IMR-90 (cell line): ENCODE results near the gene HEBP1. TPM values are rescaled to one million over a fixed set of nuclear protein-coding genes. Genes with fewer than 3 reads are reported as not detected.

Source experiments
- ATAC-seq: fragments of 200-7000 bp; cut with Tn5 transposase; 2 replicates; pipeline ENCODE4 v1.9.1; 2020; ENCODE audit warnings: low read depth, mild to moderate bottlenecking, moderate library complexity
- BruUV-seq: library from RNA; stranded (reverse); fragments of 400-500 nt; replicated peaks from 2 replicates; lab custom pipeline; 2021; lab: Mats Ljungman, UMichigan
- CTCF ChIA-PET: fragments of 300-600 bp; formaldehyde crosslinking; extraction: SDS; loops from one replicate; lab custom pipeline; 2021; ENCODE audit warnings: antibody characterized with exemption; lab: Yijun Ruan, JAX
- POLR2A ChIA-PET: fragments of 300-600 bp; sonication (Branson Sonifier 250); formaldehyde crosslinking; loops from one replicate; lab custom pipeline; 2022; ENCODE audit warnings: antibody characterized with exemption; ENCODE audit not compliant: unreplicated experiment; lab: Charles Lee
- DNase-seq: peaks from one replicate; pipeline ENCODE4 v3.0.0; 2013
- H2AFZ ChIP-seq: replicated peaks from 2 replicates; pipeline ENCODE3; 2013; ENCODE audit warnings: low read length, mild to moderate bottlenecking; ENCODE audit not compliant: poor library complexity
- H2AK5ac ChIP-seq: 2 replicates; pipeline ENCODE4 v1.6.1; 2013; ENCODE audit warnings: low read depth, low read length, inconsistent platforms
- H2AK9ac ChIP-seq: replicated peaks from 2 replicates; pipeline ENCODE3; 2013; ENCODE audit warnings: mild to moderate bottlenecking, low read depth, low read length, moderate library complexity; ENCODE audit not compliant: poor library complexity
- H2BK120ac ChIP-seq: 2 replicates; pipeline ENCODE4 v1.6.1; 2013; ENCODE audit warnings: low read depth, low read length, inconsistent platforms
- H2BK15ac ChIP-seq: 3 replicates; pipeline ENCODE4 v1.6.1; 2013; ENCODE audit warnings: low read depth, low read length, inconsistent platforms
- H2BK20ac ChIP-seq: 2 replicates; pipeline ENCODE4 v1.6.1; 2013; ENCODE audit warnings: low read depth, mild to moderate bottlenecking, inconsistent platforms, low read length, moderate library complexity
- H2BK5ac ChIP-seq: 2 replicates; pipeline ENCODE4 v1.6.1; 2013; ENCODE audit warnings: mild to moderate bottlenecking, low read depth, low read length, inconsistent platforms; ENCODE audit not compliant: poor library complexity, severe bottlenecking
- H3K14ac ChIP-seq: replicated peaks from 2 replicates; pipeline ENCODE4 v1.6.1; 2013; ENCODE audit warnings: low read depth, low read length, inconsistent platforms
- H3K18ac ChIP-seq: 2 replicates; pipeline ENCODE4 v1.6.1; 2013; ENCODE audit warnings: low read depth, low read length, control low read depth
- H3K23ac ChIP-seq: 2 replicates; pipeline ENCODE4 v1.6.1; 2013; ENCODE audit warnings: low read depth, low read length, inconsistent platforms
- H3K27ac ChIP-seq: 2 replicates; pipeline ENCODE4 v1.5.1; 2013; ENCODE audit warnings: mild to moderate bottlenecking, control low read depth, low read length; ENCODE audit not compliant: insufficient read depth
- H3K27me3 ChIP-seq: 2 replicates; pipeline ENCODE4 v1.6.1; 2013; ENCODE audit warnings: low read length; ENCODE audit not compliant: control insufficient read depth, insufficient read depth
- H3K36me3 ChIP-seq: 2 replicates; pipeline ENCODE4 v1.6.1; 2013; ENCODE audit warnings: low read length, mixed read lengths; ENCODE audit not compliant: control insufficient read depth, insufficient read depth
- H3K4ac ChIP-seq: 2 replicates; pipeline ENCODE4 v1.6.1; 2013; ENCODE audit warnings: low read depth, low read length, inconsistent platforms
- H3K4me1 ChIP-seq: 2 replicates; pipeline ENCODE4 v1.6.1; 2013; ENCODE audit warnings: low read length, mixed read lengths; ENCODE audit not compliant: control insufficient read depth, insufficient read depth
- H3K4me2 ChIP-seq: 2 replicates; pipeline ENCODE4 v1.6.1; 2013; ENCODE audit warnings: low read depth, mild to moderate bottlenecking, control low read depth, low read length, moderate library complexity
- H3K4me3 ChIP-seq: 2 replicates; pipeline ENCODE4 v1.5.1; 2013; ENCODE audit warnings: low read depth, mild to moderate bottlenecking, control low read depth, low read length, moderate library complexity; ENCODE audit not compliant: insufficient read depth
- H3K56ac ChIP-seq: 2 replicates; pipeline ENCODE4 v1.6.1; 2013; ENCODE audit warnings: low read length, inconsistent platforms; ENCODE audit not compliant: insufficient read depth; ENCODE audit errors: extremely low read depth
- H3K79me1 ChIP-seq, 2 experiments: 2 replicates each; pipeline ENCODE4 v1.6.1; 2013; ENCODE audit warnings: low read length in 2 of 2, inconsistent platforms in 1 of 2, low read depth in 1 of 2
- H3K9ac ChIP-seq: 2 replicates; pipeline ENCODE4 v1.6.1; 2013; ENCODE audit warnings: low read depth, low read length, control low read depth
- H3K9me1 ChIP-seq: 2 replicates; pipeline ENCODE4 v1.6.1; 2013; ENCODE audit warnings: low read length, inconsistent platforms; ENCODE audit not compliant: insufficient read depth
- H3K9me3 ChIP-seq: 2 replicates; pipeline ENCODE4 v1.6.1; 2013; ENCODE audit warnings: low read length; ENCODE audit not compliant: control insufficient read depth, insufficient read depth
- H4K20me1 ChIP-seq: 2 replicates; pipeline ENCODE4 v1.6.1; 2013; ENCODE audit warnings: low read length, inconsistent platforms; ENCODE audit not compliant: insufficient read depth
- H4K5ac ChIP-seq: 2 replicates; pipeline ENCODE4 v1.6.1; 2013; ENCODE audit warnings: mild to moderate bottlenecking, low read depth, low read length, control low read depth
- H4K8ac ChIP-seq, 2 experiments: 2 replicates each; pipeline ENCODE4 v1.6.1; 2013; ENCODE audit warnings: low read depth in 2 of 2, low read length in 2 of 2, control low read depth in 1 of 2, inconsistent platforms in 1 of 2
- H4K91ac ChIP-seq: 2 replicates; pipeline ENCODE4 v1.6.1; 2013; ENCODE audit warnings: low read depth, low read length, inconsistent platforms; ENCODE audit not compliant: insufficient read depth
- BHLHE40 ChIP-seq: fragments of 150-350 bp; IDR thresholded peaks from 2 replicates; pipeline ENCODE4 v1.6.1; 2016; ENCODE audit warnings: mild to moderate bottlenecking, low read depth, low read length
- CEBPB ChIP-seq: IDR thresholded peaks from 2 replicates; pipeline ENCODE4 v1.6.1; 2012; ENCODE audit warnings: low read depth, low read length, improper control_type of control experiment
- CHD1 ChIP-seq: IDR thresholded peaks from 2 replicates; pipeline ENCODE4 v1.6.1; 2012; ENCODE audit warnings: low read depth, low read length, improper control_type of control experiment
- FOS ChIP-seq: fragments of 150-350 bp; IDR thresholded peaks from 2 replicates; pipeline ENCODE4 v1.6.1; 2016; ENCODE audit warnings: low read depth, low read length
- MAFK ChIP-seq: IDR thresholded peaks from 2 replicates; pipeline ENCODE4 v1.6.1; 2012; ENCODE audit warnings: low read depth, low read length, improper control_type of control experiment
- MAZ ChIP-seq: IDR thresholded peaks from 2 replicates; pipeline ENCODE4 v1.6.1; 2012; ENCODE audit warnings: low read depth, mild to moderate bottlenecking, low read length, improper control_type of control experiment, moderate library complexity, borderline replicate concordance
- NFE2L2 ChIP-seq: fragments of 150-350 bp; IDR thresholded peaks from 2 replicates; pipeline ENCODE4 v1.6.1; 2016; ENCODE audit warnings: low read depth, mild to moderate bottlenecking, low read length
- RAD21 ChIP-seq: IDR thresholded peaks from 2 replicates; pipeline ENCODE4 v1.6.1; 2012; ENCODE audit warnings: low read length, improper control_type of control experiment
- RCOR1 ChIP-seq: IDR thresholded peaks from 2 replicates; pipeline ENCODE4 v1.6.1; 2012; ENCODE audit warnings: mild to moderate bottlenecking, low read length, improper control_type of control experiment; ENCODE audit not compliant: insufficient replicate concordance
- RFX5 ChIP-seq: IDR thresholded peaks from 2 replicates; pipeline ENCODE4 v1.8.0; 2012; ENCODE audit warnings: low read depth, mild to moderate bottlenecking, low read length, moderate library complexity
- SMC3 ChIP-seq: fragments of 150-350 bp; IDR thresholded peaks from 2 replicates; pipeline ENCODE4 v1.6.1; 2016; ENCODE audit warnings: low read depth, mild to moderate bottlenecking, antibody characterized with exemption, low read length, moderate library complexity
- WGBS, 2 experiments: methylation state at CpG; one replicate each; pipeline versions ENCODE4 v1.1.5 to v1.1.7; 2013; ENCODE audit warnings: missing lambda C conversion rate in 2 of 2; ENCODE audit not compliant: insufficient read length in 1 of 2; ENCODE audit errors: extremely low coverage in 2 of 2; 5-methylcytosine and 5-hydroxymethylcytosine counted together
- dilution Hi-C: fragments of 300-500 bp; cut with HindIII; formaldehyde crosslinking; loops from one replicate; pipeline ENCODE4 v1.14.3; 2018; ENCODE audit warnings: low sequenced_read_pairs; ENCODE audit not compliant: unreplicated experiment
- in situ Hi-C: fragments of 300-500 bp; cut with MboI; formaldehyde crosslinking; loops from 3 replicates; pipeline ENCODE4 v1.14.3; 2019; ENCODE audit warnings: low sequenced_read_pairs, inconsistent platforms, mixed read lengths
- intact Hi-C: fragments of 100-400 bp; cut with micrococcal nuclease; formaldehyde crosslinking; loops from 2 replicates; pipeline ENCODE4 v1.10.0; 2022
- polyA plus RNA-seq, 3 experiments: library from polyadenylated mRNA; depleted of rRNA; stranded (reverse); fragments of >200 nt; gene quantifications; 2 replicates each; pipeline ENCODE4 v1.2.3, GENCODE V29; 2012; ENCODE audit warnings: low replicate concordance in 1 of 3
- total RNA-seq: library from RNA; depleted of rRNA; stranded (reverse); fragments of >200 nt; gene quantifications from 2 replicates; pipeline ENCODE4 v1.2.3, GENCODE V29; 2012
- TF ChIP-seq, protein P1 (sequence below): fragments of 150-350 bp; IDR thresholded peaks from 2 replicates; pipeline ENCODE4 v1.6.1; 2016; ENCODE audit warnings: low read depth, mild to moderate bottlenecking, low read length, moderate library complexity, borderline replicate concordance
- TF ChIP-seq, protein P2 (sequence below): fragments of 150-350 bp; IDR thresholded peaks from 2 replicates; pipeline ENCODE4 v1.6.1; 2017; ENCODE audit warnings: mild to moderate bottlenecking, antibody characterized with exemption, low read length, low read depth
- TF ChIP-seq, protein P3 (sequence below): conservative IDR thresholded peaks from 2 replicates; pipeline ENCODE4 v1.5.1; 2012; ENCODE audit warnings: mild to moderate bottlenecking, low read depth, low read length, improper control_type of control experiment

The HEBP1 gene
- total and polyA plus RNA-seq, 2 of the 4 experiments (the other 2 are of a cell fraction), result 18.8 to 49.2 TPM

DNA sequence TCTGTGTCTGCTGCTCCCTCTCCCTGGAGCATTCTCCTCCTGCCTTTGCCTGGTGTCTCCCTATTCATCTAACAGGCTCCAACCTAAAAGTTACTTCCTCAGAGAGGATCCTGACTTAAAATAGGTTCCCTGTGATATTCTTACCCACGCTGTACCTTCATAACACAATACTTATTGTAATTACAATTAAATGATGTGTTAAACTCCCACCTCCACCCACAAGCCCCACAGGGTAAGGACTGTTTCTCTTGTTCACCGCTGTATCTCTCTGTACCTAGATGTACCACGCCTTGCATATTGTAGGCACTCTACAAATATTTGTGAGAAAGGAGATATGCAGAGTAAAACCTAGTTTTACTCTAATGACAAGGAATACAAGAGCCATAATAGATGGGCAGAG, 5.0 kb downstream of the HEBP1 start:
- dilution Hi-C loops (no loop called here), in situ Hi-C loops (no loop called here), intact Hi-C loops (loop anchor here (10.0 kb wide), 1 partner anchor 1170 kb away; no protein-coding TSS in a partner anchor)
- no peaks in the 10 kb centered on the region for H3K9me3 ChIP-seq
- 0 out of 2 replicates have a peak overlapping the region, but pooled peaks have one; percentile 23 for H2AK5ac ChIP-seq
- H2AFZ ChIP-seq, result no peak overlapping the region
- peaks cover 26% of the 10 kb centered on the region for H3K4me1 ChIP-seq
- peaks cover 60 to 77% of the 10 kb centered on the region in 2 experiments for H3K79me1 ChIP-seq
- 0 out of 2 replicates have a peak, but pooled peaks cover 2% of the 10 kb centered on the region for H3K36me3 ChIP-seq
- H2BK20ac ChIP-seq, result no peak overlapping the region
- CTCF ChIA-PET, result no interaction called here
- H3K23ac ChIP-seq, result peak overlapping the region; percentile 37; the same call in 1 of the 2 replicates
- H3K9ac ChIP-seq, result no peak overlapping the region
- H3K27ac ChIP-seq, result no peak overlapping the region
- no peak overlapping the region for H3K4me2 ChIP-seq
- no peak overlapping the region for H2AK9ac ChIP-seq
- H3K14ac ChIP-seq, result no peak overlapping the region
- no TSS peak for BruUV-seq
- TF ChIP-seq, protein P1, sequence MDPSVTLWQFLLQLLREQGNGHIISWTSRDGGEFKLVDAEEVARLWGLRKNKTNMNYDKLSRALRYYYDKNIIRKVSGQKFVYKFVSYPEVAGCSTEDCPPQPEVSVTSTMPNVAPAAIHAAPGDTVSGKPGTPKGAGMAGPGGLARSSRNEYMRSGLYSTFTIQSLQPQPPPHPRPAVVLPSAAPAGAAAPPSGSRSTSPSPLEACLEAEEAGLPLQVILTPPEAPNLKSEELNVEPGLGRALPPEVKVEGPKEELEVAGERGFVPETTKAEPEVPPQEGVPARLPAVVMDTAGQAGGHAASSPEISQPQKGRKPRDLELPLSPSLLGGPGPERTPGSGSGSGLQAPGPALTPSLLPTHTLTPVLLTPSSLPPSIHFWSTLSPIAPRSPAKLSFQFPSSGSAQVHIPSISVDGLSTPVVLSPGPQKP, result no peak
- no peak for TF ChIP-seq MAFK
- no peak for TF ChIP-seq RAD21
- TF ChIP-seq FOS, result no peak
- no peak for TF ChIP-seq CHD1
- TF ChIP-seq RCOR1, result no peak
- no peak for TF ChIP-seq CEBPB
- TF ChIP-seq RFX5, result no peak
- TF ChIP-seq NFE2L2, result no peak
- TF ChIP-seq MAZ, result no peak
- no peak for TF ChIP-seq SMC3
- no peak for TF ChIP-seq BHLHE40
- TF ChIP-seq, protein P2, sequence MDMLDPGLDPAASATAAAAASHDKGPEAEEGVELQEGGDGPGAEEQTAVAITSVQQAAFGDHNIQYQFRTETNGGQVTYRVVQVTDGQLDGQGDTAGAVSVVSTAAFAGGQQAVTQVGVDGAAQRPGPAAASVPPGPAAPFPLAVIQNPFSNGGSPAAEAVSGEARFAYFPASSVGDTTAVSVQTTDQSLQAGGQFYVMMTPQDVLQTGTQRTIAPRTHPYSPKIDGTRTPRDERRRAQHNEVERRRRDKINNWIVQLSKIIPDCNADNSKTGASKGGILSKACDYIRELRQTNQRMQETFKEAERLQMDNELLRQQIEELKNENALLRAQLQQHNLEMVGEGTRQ, result no peak
- TF ChIP-seq, protein P3, sequence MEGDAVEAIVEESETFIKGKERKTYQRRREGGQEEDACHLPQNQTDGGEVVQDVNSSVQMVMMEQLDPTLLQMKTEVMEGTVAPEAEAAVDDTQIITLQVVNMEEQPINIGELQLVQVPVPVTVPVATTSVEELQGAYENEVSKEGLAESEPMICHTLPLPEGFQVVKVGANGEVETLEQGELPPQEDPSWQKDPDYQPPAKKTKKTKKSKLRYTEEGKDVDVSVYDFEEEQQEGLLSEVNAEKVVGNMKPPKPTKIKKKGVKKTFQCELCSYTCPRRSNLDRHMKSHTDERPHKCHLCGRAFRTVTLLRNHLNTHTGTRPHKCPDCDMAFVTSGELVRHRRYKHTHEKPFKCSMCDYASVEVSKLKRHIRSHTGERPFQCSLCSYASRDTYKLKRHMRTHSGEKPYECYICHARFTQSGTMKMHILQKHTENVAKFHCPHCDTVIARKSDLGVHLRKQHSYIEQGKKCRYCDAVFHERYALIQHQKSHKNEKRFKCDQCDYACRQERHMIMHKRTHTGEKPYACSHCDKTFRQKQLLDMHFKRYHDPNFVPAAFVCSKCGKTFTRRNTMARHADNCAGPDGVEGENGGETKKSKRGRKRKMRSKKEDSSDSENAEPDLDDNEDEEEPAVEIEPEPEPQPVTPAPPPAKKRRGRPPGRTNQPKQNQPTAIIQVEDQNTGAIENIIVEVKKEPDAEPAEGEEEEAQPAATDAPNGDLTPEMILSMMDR, result no peak
- no peak overlapping the region for H3K4me3 ChIP-seq
- POLR2A ChIA-PET, result no interaction called here
- no peak for DNase-seq
- no peak overlapping the region for H3K56ac ChIP-seq
- H4K8ac ChIP-seq, result peak overlapping the region in 1 of 2 experiments; percentile 21; a peak in 1 of 4 replicates
- WGBS, 2 experiments, result no CpG with 5 or more reads among the region's 3 CpGs
- H3K18ac ChIP-seq, result no peak overlapping the region
- no peak overlapping the region for H2BK5ac ChIP-seq
- no peak overlapping the region for H2BK15ac ChIP-seq
- 0 out of 2 replicates have a peak overlapping the region, but pooled peaks have one; percentile 22 for H3K4ac ChIP-seq
- H2BK120ac ChIP-seq, result no peak overlapping the region
- H4K91ac ChIP-seq, result no peak overlapping the region; the same call in 1 of the 2 replicates
- ATAC-seq, result no peak
- H3K9me1 ChIP-seq, result peaks cover 12% of the 10 kb centered on the region
- no peak overlapping the region; the same call in 1 of the 2 replicates for H4K5ac ChIP-seq
- H4K20me1 ChIP-seq, result peaks cover 13% of the 10 kb centered on the region
- no peaks in the 10 kb centered on the region for H3K27me3 ChIP-seq
